Glomerular endothelial cell (primary cell): ENCODE measurements around the gene ERVFRD-1. TPM values are rescaled to one million over a fixed set of nuclear protein-coding genes. Genes with fewer than 3 reads are reported as not detected.
A peak's percentile ranks its signal among the peaks of the same experiment; 100 is the strongest.
"Not testable (repeated sequence)": the region's sequence is repeated elsewhere in the genome, so short reads cannot be mapped to it uniquely, and the experiment has no call there.

Source experiments
- DNase-seq: peaks from one replicate; pipeline ENCODE4 v3.0.0-alpha.2; 2011; ENCODE audit warnings: low read depth, low spot score; ENCODE audit errors: extremely low read depth
- total RNA-seq: library from RNA; depleted of rRNA; stranded (reverse); fragments of >200 nt; gene quantifications from 2 replicates; pipeline ENCODE4 v1.2.3, GENCODE V29; 2015

Gene ERVFRD-1
- total RNA-seq, 1 donor from 2014 or later = 2.5 TPM

DNA sequence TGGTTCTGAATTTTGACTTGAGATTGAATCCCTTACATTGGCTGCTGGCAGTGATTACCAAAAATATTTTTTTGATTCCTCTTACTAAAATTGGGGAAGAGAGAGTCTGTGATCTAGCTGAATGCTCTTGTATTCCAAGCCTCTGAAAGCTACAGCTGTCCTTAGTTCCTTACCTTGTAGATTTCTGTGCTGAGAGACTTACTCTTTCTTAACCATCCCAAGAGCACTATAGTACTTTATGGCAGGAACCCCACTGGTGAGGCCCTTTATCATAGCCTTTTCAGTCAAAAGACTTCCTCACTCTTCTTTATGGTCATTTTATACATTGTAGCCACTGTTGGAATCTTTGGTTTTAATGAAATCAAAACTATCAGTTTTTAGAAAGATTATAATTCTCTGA lies 19.1 kb upstream of the ERVFRD-1 start:
- no peak for DNase-seq

GRCh38 chr6:11129908-11130565 lies 18.5 kb upstream of the ERVFRD-1 start:
- DNase-seq = no peak

- DNase-seq = no peak
Observed at GRCh38 chr6:11128608-11129007, 17.1 kb upstream of the ERVFRD-1 start.

GRCh38 chr6:11126876-11127275 lies 15.4 kb upstream of the ERVFRD-1 start:
- DNase-seq = no peak

- no peak for DNase-seq
Observed at GRCh38 chr6:11123978-11124377, 12.5 kb upstream of the ERVFRD-1 start.

GRCh38 chr6:11122380-11122779 lies 10.9 kb upstream of the ERVFRD-1 start:
- DNase-seq = no peak

- DNase-seq = no peak
Observed at GRCh38 chr6:11121851-11122250, 10.3 kb upstream of the ERVFRD-1 start.

GRCh38 chr6:11120271-11121005 lies 8.9 kb upstream of the ERVFRD-1 start:
- no peak for DNase-seq

DNA sequence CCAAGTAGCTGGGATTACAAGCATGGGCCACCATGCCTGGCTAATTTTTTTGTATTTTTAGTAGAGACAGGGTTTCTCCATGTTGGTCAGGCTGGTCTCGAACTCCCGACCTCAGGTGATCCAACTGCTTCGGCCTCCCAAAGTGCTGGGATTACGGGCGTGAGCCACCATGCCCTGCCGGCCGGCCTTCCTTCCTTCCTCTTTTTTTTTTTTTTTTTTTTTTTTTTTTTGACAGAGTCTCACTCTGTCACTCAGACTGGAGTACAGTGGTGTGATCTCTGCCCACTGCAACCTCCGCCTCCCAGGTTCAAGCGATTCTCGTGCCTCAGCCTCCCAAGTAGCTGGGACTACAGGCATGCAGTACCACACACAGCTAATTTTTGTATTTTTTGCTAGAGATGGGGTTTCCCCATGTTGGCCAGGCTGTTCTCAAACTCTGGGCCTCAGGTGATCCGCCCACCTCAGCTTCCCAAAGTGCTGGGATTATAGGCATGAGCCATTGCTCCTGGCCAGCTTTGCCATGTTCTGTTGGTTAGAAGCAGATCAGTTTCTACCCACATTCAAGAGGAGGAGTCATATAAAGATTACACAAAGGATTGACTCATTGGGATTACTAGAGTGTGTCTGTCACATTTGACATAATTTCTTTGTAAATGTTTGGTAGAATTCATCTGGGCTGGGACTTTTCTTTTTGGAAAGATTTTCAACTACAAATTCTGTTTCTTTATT lies 4.4 kb upstream of the ERVFRD-1 start:
- DNase-seq = not testable (repeated sequence)

DNA sequence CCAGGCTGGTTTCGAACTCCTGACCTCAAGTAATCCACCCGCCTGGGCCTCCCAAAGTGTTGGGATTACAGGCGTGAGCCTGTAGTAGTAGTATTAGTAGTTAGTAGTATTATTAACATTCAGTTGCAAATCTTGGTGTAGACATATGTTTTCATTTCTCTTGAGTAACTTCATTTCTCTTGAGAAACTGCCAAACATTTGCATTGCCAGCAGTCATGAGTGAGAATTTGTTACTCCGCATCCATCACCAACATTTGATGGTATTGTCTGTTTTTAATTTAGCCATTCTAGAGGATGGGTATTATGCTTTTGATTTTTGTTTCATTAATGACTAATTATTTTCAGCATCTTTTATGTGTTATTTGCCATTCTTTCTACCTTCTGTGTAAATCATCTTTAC lies 1.5 kb upstream of the ERVFRD-1 start:
- no peak for DNase-seq

DNA sequence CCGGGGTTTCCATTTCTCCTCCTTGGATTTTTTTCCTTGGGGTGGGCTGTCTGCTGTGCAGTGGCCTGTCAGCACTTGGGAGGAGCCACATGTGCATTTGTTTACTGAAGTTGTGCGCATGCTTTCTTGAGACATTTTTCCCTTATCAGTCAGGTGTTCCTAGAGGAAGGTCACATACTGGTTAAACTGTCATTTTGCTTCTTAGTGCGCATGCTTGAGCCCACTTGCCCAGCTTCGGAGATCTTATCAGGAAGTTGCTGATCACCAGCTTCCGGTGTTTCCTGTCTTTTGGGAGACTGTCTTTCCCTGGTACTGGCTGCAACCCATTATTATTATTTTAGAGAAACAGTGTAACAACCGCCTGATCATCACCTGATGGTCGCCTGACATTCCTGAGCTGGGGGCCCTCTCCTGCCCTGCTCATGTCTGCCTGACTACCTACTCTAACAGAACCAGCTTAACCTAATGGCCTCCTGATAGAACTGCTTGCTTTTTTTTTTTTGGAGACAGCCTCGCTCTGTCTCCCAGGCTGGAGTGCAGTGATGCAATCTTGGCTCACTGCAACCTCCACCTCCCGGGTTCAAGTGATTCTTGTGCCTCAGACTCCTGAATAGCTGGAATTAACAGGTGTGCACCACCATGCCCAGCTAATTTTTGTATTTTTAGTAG lies 378 bp upstream of the ERVFRD-1 start:
- DNase-seq = peak; percentile 78

- no peak for DNase-seq
Observed at GRCh38 chr6:11108726-11109125, 2.8 kb downstream of the ERVFRD-1 start.

DNA sequence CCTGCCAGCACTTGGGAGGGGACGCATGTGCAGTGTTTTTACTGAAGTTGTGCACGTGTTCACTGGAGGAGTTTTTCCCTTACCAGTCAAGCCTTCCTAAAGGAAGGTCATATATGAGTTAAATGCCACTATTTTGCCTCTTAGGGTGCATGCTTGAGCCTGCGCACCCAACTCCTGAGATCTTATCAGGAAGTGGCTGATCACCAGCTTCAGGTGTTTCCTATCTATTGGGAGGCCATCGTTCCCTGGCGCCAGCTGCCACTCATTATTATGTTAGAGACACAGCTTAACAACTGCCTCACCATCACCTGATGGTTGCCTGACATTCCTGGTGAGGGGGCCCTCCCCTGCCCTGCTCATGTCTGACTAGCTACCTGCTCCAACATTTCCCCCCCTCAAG lies 8.5 kb downstream of the ERVFRD-1 start:
- DNase-seq = no peak

DNA sequence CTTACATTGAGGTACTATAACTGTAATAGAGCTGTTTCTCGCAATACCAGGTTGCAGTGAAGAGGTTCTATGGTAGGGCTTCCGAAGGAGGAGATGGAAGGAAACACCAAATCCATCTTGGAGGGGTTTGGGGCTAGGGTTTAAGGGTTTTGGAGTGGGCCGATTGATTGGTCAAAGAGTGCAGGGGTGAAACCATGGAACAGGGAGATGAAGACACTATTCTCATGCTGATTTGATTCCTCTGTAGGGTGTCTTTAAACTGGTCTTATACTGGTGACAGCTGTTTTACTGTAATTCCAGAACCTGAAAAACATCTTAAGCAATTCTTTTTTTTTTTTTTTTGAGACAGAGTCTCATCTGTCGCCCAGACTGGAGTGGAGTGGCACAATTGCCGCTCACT lies 10.1 kb downstream of the ERVFRD-1 start:
- DNase-seq = no peak

DNA sequence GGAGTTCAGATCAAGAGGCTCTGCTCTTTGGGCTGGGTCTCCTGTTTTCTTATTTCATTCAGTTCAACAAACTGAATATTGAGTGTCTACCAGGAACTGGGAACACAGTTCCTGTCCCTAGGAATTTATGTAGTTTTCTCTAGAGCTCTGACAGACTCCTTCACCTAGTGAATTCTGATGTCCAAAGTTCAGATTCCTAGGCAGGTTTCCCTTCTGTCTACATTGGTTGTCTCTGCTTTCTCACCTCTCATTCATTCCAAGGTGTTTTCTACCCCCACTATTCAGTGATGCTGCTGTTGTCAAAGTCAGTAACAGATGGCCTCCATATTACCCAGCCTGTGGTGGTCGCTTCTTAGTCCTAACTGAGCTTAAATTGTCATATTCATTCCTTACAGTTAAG lies 13.5 kb downstream of the ERVFRD-1 start:
- DNase-seq = no peak

- DNase-seq = no peak
Observed at GRCh38 chr6:11097476-11097875, 14.0 kb downstream of the ERVFRD-1 start.

GRCh38 chr6:11096109-11096508 lies 15.4 kb downstream of the ERVFRD-1 start:
- no peak for DNase-seq

DNA sequence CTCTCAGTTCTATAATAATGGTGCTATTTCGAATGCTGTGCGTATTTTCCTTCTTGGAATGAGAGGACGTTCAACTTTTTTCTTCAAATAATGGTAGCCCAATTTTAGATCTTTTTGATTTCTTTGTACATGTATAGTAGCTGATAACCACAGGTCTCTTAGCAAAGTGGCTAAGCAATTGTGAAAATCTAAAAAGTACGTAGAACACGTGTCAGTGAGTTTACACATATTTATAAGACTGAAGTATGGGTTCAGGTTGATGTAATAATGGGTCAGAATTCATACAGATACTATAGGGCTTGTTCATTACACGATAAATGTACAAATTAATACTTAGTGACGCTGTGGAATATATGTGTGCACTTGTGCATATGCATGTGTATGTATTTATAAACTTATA lies 16.6 kb downstream of the ERVFRD-1 start:
- no peak for DNase-seq

DNA sequence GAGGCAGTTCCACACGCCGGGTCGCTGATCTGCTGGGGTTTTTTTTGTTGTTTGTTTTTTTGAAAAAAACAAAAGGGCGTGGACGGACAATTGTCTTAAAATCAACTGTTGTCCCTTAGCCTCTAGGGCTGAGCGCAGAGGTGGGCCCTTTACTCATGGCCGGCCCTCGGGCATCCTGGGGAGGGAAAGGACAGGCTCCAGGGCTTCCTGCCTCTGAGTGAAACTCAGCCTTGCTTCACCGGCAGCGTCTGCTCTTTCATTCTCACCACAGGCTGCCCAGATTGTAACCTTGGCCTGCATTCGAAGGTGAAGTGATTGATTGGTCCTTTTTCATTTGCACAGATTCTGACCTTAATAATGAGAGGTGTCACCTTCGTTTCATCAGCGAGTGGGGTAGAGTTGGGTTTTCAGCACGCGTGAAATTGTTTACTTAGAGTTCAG lies 17.1 kb downstream of the ERVFRD-1 start:
- no peak for DNase-seq

GRCh38 chr6:11093626-11094410 lies 17.7 kb downstream of the ERVFRD-1 start, which contains the start of gene SMIM13:
Gene SMIM13 (plus strand): TSS chr6:11093834. CDS start chr6:11094314, 480 bp downstream.
- peak; percentile 80 for DNase-seq

- DNase-seq = no peak
Observed at GRCh38 chr6:11093376-11093625, 18.2 kb downstream of the ERVFRD-1 start.
